Fibroblast of the conjunctiva (primary cell): ENCODE results near the gene ATP5IF1.

ENCODE experiments used
- DNase-seq: peaks from one replicate; pipeline ENCODE4 v3.0.0-alpha.2; 2010; ENCODE audit warnings: low read depth

ATP5IF1 gene

GRCh38 chr1:28236656-28237322 is 865 bp downstream of the ATP5IF1 start:
- no peak for DNase-seq

- DNase-seq: no peak
These were observed 3.1 kb downstream of the ATP5IF1 start for GRCh38 chr1:28239004-28239403.

- no peak for DNase-seq
These were observed 4.1 kb downstream of the ATP5IF1 start for GRCh38 chr1:28240024-28240423.

- no peak for DNase-seq
These were observed 5.8 kb downstream of the ATP5IF1 start for GRCh38 chr1:28241638-28242241.

GRCh38 chr1:28243685-28244311 is 7.9 kb downstream of the ATP5IF1 start:
- DNase-seq: no peak

- DNase-seq: no peak
These were observed 8.8 kb downstream of the ATP5IF1 start for GRCh38 chr1:28244549-28245251.

- no peak for DNase-seq
These were observed 10.5 kb downstream of the ATP5IF1 start for GRCh38 chr1:28246427-28246832.

GRCh38 chr1:28247612-28248272 is 11.8 kb downstream of the ATP5IF1 start:
- DNase-seq: no peak

GRCh38 chr1:28248273-28249012 is 12.5 kb downstream of the ATP5IF1 start:
- peak; percentile 74 for DNase-seq

GRCh38 chr1:28249013-28249865 is 13.3 kb downstream of the ATP5IF1 start:
- DNase-seq: peak; percentile 79

- no peak for DNase-seq
These were observed 14.0 kb downstream of the ATP5IF1 start for GRCh38 chr1:28249866-28250295.

GRCh38 chr1:28256197-28256827 is 20.4 kb downstream of the ATP5IF1 start:
- no peak for DNase-seq

- DNase-seq: no peak
These were observed 21.8 kb downstream of the ATP5IF1 start for GRCh38 chr1:28257736-28258135.

- DNase-seq: no peak
These were observed 22.8 kb downstream of the ATP5IF1 start for GRCh38 chr1:28258628-28259251.

- peak; percentile 99 for DNase-seq
These were observed 23.5 kb downstream of the ATP5IF1 start, which contains the start of gene SESN2 for GRCh38 chr1:28259252-28259933. SESN2 (plus strand) TSS chr1:28259518; CDS start chr1:28259848, 330 bp downstream.

GRCh38 chr1:28259934-28260802 is 24.2 kb downstream of the ATP5IF1 start:
- DNase-seq: peak; percentile 80

GRCh38 chr1:28260803-28261174 is 24.9 kb downstream of the ATP5IF1 start:
- DNase-seq: no peak

- no peak for DNase-seq
These were observed 29.0 kb downstream of the ATP5IF1 start for GRCh38 chr1:28264897-28265296.
